HG03378 (cell line): ENCODE results near the gene CAMKK2.
"Not testable (repeated sequence)": the region's sequence is repeated elsewhere in the genome, so short reads cannot be mapped to it uniquely, and the experiment has no call there.

Source experiments
- ATAC-seq: cut with Tn5 transposase; IDR thresholded peaks from one replicate; pipeline ENCODE4 v1.9.1; 2021; ENCODE audit warnings: mild to moderate bottlenecking, moderate library complexity; ENCODE audit not compliant: unreplicated experiment

The CAMKK2 gene

DNA sequence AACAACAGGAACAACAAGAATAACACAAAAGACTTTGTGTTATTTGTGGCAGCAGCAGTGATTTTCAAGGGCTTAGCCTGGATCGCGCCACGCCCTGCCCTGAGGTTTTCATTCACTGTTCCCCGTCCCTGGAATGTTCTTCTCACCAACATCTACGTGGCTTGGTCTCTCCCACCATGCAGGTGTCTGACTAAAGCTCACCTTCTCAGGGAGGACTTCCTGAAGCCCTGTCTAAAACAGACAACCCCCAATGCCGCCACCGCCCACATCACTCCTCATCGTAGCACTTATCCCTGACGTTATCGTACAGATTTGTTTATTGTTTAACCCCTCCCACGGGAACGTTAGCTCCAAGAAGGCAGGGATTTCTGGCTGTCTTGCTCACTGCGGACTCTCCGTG lies 46.1 kb downstream of the CAMKK2 start:
- no peak for ATAC-seq

DNA sequence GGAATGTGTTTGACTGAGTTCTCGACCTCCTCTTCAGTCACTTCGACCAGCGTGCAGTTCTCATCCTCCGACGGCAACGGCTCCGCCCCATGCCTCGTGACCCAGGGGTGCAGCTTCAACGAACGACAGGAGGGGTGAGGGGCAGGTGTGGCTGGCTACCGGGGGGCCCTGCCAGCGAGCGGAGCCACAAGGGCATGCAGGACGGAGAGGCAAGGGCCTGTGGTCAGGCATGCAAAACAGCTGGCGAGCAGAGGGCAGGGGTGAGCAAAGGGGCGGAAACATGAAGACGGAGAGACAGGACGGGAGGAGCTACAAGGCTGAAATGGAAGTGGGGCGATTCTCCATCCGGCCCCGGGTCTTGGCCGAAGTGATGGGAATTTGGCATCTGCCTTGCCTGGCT lies 47.9 kb downstream of the CAMKK2 start:
- peak; percentile 63 for ATAC-seq

DNA sequence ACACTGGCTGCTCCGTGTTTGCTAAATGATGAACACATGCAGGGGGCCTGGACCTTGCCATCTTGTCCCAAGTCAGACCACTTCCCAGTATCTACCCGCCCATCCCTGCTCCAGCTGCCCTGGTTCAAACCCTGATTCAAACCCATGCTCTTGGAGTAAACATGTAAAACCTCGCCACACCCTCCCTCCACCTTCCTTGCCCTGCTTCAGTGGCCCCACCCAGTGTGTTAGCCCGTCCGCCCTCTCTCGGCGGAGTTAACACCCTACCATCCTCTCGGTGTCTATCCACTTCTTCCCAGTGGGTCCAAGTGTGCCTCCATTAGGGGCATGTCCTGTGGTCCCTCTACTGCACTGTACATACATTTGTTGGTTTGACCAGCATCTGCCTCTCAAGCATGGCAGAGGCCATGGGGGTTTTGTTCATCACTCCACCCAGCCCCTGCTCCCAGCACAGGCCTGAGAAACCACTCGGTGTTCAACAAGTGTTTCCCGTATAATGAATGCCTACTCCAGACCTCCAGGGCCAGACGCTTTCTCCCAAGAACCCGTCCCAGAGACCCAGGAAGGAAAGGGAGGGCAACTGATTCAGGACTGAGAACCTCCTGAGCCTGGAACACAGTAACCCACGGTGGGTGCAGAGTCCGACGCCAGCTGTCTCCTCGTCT lies 49.5 kb downstream of the CAMKK2 start:
- ATAC-seq: no peak

DNA sequence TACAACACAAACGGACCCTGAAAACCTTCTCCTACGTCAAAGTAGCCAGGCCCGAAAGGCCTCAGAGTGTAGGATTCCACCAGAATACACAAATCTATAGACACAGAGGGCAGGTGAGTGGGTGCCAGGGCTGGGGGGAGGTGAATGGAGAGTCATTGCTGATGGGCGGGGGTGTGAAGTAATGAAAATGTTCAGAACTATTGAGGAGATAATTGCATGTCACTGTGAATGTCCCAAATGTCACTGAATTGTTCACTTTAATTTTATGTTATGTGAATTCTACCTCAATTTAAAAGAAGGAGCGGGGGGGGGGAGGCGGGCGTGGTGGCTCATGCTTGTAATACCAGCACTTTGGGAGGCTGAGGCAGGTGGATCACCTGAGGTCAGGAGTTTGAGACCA lies 50.6 kb downstream of the CAMKK2 start:
- no peak for ATAC-seq

DNA sequence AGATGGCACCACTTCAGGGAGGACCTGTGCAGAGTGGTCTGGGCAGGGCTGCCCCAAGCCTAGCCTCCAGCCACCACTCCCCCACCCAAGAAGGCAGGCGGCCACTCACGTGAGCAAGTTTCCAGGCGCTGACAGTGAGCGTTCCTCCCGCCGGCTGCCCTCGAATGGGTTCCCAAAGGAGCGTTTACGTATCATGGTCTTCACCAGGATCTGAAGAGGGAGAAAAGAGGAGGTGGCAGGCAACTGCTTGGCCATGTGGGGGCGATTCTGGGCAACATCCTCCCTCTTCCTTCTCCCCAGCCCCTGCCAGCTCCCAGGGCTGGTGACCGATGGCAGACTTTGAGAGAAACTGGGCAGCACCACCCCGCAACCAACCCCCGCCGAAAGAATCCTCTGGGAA lies 51.5 kb downstream of the CAMKK2 start:
- ATAC-seq: no peak

DNA sequence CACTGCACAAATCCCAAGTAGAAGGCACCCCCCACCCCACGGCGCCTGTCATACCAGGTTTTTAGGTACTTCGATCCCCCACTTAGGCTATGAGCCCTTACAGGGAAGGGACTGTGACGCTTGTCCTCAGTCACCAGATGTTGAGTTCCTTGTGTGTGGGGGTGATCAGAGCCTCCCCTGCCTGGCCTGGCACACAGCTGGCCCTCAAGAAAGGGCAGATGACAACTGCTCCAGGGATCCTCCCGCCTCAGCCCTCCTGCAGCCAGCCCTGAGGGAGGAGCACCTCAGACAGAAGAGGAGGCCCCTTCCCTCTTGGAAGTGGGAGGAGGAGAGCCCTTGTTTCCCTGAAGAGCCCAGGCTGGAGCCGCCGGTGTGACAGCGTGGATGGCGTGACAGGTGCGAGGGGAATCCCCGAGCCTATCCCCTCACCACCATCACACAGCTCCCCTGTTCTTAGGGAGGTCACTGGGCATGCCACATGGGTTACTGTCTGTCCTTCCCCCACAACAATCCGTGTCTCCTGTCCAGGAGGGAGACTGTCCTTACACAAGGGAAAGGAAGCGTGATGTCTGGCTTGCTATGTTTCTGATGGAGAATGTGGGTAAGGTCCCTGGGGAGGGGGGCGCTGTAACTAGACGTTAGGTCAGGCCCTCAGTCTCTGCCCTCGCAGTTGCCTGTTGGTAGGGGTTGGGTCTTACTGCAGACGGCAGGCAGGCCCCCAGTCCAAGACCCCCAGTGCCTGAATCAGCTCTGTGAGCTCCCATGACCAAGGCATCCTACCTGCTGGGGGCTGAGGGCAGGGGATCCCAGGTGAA lies 55.1 kb downstream of the CAMKK2 start:
- no peak for ATAC-seq

DNA sequence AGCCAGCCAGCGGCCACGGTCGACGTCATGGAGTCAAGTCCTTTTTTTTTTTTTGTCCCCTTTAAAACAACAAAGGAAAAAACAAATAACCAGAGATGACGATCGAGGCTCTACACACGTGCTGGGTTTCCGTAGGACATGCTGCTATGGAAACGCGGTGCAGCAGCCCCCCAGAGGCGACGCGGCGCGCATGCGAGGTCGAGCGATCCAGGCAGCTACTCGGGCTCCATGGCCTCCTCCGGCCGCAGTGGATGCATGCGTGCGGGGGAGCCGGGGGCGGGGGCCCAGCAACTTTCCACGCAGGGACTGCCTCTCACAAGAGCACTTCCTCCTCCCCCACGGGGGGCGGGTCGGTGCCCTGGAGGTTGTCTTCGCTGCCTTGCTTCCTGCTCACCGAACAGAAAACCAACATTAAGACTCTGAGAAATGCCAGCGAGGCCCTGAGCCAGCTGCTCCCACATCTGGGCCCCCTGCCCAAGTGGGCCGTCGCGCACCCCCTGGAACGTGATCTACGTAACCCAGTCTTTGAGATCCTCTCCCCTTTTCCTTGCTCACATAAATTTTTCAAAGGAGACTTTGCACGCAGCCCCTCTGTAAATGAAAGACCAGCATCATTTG lies 55.9 kb downstream of the CAMKK2 start:
- no peak for ATAC-seq

DNA sequence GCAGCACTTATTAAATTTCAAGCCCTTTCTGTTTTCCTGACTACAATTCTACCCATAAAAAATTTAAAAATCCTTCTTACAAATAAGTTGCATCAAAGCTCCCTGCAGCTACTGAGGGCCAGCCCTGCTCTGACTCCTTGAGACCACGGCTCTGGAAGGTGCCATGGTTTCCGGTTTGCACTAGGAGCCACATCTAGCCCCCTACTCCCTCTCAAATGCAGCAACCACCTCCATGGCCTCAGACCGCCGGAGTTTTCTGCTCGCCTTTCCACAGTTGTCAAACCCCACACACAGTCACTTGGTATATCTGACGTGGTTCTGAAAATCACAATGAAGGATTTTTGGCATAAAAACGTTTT lies 56.5 kb downstream of the CAMKK2 start:
- ATAC-seq: no peak

DNA sequence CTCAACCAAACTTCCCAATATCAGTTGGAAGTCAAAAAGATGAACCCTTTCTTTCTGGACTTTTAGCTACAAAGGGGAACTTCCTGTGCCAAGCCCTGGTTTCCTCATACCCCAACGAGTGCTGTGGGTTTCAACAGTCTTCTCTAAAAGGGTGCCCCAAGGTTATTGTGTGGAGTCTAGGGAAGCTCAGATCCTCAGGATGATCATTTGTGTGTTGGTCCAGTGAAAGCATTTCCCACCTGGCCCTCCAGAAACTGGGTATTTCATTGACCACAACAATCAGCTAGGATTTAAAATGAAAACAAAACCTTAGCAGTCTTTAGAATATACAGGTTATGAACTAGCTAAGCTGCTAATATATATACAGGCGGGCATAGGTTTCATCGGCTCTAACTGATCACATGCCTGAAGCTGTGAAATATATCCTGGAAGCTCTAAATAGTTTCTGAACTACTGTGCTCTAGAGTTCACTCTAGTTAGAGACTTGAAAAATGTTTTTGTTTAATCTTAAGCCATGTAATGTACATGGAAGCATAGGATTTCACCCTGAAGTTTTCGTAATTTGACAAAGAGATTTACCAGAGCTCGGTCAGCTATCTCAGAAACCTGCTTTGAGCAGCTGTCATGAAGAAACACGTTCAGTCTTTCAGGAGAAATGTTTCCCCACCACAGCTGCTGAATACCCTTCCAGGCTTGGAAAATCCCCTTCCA lies 57.0 kb downstream of the CAMKK2 start:
- ATAC-seq: no peak

DNA sequence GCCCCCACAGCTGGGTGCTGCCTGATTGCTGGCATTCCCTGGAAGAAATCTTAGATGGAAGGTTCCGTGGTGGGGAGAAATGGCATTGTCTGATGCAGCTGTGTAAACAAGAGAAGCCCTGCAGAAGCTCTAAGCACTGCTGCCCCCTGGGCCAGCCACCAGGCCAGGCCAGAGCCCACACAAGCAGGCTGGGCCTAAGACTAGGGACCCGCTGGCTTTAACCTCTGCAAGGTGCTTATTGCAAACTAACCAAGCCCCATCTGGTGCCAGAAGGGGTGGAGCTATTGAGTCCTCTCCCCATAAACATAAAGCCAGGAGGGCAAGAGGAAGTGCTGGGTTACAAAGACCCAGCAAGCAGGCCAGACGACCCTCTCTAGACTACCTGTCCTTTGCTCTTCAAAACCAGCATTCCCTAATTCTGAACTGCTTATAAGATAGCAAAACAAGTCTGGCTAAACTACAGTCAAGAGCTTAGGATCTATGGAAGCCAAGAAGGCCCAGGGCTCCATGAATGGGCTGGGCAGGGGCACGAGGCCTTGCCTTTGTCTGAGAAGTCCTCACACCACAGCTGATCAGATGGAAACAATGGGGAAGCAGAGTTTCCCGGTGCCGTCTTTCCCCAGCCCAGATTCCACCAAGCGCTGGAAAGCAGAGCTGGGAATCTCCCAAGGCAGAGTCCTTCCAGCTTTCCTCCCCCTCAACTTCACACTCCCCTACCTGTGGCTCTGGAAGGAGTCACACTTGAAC lies 57.7 kb downstream of the CAMKK2 start:
- ATAC-seq: no peak

DNA sequence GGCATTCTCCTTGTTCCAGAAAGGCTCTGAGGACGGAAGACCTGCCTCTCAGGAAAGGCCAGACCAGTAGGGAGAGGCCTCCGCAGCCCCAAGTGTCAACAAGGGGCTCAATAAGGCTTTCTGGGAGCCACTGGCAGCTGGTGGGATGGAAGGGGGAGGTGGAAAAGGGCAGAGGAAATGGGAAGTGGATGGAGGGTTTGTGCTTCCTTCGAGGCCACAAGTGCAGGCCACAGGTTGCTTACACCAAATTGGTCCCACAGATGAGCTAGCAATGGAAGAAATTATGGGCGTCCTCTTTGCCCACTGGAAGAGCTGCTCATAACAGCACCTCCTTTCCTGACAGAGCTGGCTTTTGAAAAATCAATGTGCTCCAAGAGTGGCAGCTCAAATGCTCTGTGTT lies 58.4 kb downstream of the CAMKK2 start:
- ATAC-seq: no peak

DNA sequence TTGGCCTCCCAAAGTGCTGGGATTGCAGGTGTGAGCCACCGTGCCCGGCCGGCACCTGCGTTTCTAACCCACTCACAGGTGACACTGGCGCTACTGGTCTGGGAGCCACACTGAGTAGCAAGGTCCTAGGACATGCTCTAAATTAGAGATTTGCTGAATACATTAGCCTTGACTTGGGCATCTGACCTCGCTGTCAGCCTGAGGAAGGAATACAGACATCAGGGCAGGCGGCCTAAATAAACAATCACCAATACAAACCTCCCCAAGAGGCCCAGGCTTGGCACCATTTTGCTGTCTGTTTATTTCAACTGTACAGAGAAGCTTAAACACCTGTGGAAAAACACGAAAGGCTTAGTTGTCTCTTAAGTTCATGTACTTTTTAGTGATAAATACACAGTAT lies 59.1 kb downstream of the CAMKK2 start:
- ATAC-seq: no peak

DNA sequence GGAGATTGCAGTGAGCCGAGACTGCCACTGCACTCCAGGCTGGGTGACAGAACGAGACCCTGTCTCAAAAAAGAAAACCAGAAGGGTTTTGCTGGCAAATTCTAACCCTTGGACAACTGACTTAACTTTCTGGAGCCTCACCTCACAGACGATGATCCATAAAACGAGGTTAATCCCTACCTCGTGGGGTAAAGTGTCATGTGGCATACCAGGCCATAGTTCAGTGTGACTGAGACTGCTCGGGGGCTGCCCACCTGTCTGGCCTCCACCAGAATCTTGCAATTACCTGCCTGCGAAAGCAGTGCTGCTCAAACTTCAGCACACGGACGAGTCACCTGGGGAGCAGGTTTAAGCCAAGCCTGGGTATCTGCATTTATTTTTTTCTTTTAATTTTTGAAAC lies 59.7 kb downstream of the CAMKK2 start:
- no peak for ATAC-seq

DNA sequence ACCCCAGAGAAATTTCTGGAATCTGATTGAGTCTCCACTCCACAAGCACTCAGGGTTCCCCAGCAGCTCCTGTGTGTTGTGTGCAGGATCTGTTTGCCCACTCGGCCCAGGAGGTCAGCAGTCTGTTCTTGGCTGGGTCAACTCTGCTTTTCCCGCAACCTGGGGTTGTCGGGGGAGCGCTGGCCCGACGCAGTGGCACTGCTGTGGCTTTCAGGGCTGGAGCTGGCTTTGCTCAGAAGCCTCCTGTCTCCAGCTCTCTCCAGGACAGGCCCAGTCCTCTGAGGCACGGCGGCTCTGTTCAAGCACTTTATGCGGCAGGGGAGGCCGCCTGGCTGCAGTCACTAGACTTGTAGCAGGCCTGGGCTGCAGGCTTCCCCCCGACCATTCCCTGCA lies 62.9 kb downstream of the CAMKK2 start:
- ATAC-seq: no peak

DNA sequence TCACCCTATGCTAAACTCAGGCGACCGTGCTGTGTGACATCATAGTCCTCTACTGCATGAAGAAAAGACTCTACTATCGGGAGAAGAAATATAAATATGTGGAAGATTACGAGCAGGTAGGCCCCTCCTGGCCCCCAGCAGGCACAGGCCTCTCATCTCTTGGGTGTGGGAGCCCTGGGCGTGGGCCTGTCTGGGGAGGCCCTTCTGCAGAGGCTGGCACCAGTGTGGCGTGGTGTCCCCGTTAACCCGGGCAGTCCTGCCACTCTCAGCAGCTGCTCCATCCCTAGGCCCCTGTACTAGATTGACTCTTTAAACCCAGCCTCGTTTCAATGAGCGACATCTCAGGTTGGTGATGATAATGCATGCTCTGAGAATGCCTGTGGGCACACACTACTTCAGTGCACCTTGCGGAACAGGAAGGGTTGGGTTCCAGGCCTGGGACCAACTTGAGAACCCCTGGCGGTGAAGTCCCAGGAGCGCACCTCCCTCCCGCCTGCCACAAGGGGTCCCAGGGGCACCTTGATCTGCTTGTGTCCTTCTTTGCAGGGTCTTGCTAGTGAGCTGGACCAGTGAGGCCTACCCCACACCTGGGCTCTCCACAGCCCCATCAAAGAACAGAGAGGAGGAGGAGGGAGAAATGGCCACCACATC lies 63.4 kb downstream of the CAMKK2 start:
- no peak for ATAC-seq

DNA sequence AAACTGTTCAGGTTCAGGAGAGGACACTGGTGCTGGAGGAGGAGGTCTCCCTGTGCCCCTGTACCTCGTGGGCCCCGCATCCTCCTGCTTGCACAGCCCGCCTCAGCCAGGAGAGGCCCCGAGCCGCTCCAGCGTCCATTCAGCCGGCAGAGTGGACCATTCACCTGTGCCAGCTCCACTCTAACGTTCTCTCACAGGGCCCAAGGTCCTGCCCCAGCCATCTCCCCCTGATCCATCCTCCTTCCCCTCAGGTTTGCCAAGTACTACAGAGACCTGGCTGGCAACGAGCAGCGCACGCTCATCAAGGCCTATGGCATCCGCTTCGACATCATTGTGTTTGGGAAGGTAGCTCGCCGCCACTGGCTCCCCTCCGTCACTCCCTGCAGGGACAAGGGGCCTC lies 64.3 kb downstream of the CAMKK2 start:
- ATAC-seq: no peak

DNA sequence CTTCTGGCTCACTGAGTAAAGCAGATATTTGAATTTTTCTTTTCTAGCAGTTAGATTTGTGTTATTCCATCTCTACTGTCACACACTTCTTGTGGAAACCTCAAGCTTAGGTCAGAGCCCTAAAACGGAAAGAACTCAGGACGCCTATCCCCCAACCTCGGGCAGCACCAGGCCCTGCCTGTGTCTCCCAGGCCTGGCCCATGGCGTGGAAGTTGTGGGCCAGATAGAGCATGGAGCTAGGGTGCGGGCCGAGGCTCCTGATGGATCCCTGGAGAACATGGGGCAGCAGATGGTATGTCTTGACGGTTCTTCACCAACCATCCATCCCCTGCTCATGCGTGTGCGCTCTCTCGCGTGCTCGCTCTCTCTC lies 66.0 kb downstream of the CAMKK2 start:
- no peak for ATAC-seq

DNA sequence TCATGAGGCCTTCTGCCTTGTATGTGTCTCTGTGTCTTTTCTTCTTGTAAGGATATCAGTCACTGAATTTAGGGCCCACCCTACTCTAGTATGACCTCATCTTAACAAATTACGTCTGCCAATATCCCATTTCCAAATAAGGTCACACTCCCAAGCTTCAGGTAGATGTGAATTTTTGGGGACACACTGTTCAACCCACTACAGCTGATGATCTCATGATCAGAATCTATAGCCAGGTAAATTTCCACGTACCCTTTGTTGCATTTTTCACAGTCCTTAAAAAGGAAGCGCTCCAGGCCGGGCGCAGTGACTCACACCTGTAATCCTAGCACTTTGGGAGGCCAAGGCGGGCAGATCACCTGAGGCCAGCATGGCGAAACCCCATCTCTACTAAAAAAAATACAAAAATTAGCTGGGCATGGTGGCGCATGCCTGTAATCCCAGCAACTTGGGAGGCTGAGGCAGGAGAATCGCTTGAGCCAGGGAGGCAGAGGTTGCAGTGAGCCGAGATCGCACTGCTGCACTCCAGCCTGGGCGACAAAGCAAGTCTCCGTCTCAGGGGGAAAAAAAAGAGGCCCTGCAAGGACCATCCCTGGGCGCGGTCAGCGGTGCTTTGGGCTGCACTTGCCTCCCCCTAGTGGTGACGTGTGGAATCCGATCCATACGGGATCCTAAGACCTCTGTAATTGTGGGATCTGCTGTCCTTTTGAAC lies 66.5 kb downstream of the CAMKK2 start:
- not testable (repeated sequence) for ATAC-seq

DNA sequence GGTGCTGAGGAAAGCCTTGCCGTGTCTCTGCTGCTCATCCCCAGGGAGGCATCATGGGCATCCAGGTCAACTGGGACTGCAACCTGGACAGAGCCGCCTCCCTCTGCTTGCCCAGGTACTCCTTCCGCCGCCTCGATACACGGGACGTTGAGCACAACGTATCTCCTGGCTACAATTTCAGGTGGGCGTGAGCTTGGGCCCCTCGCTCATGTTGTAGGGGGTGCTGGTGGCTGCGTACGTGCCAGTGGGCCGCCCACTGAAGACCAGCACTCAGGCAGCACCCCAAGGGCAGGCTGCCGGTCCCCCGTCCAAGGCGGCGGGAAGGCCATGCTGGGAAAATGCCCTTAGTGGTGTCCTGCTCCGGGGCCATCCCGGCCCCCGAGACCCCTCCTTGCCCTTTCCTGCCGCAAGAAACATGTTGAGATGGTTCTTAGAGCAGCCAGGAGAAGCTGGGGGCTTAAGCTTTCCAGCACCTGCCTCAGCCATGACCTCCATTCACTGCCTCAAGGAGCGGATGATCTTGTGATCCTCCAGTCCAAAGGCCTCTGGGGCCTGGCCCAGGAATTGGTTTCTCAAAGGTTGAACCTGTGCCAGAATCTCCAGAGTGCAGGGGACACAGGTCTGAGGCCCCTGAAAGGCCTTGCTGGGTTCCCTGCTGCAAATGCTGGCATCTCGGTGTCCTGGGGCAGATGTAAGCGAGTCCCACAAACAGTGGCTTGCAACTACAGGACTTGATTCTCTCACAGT lies 67.4 kb downstream of the CAMKK2 start:
- ATAC-seq: no peak
